SK-N-SH (cell line): ENCODE results near the gene TPST2. TPM values are rescaled to one million over a fixed set of nuclear protein-coding genes. Genes with fewer than 3 reads are reported as not detected.

Experiments used
- CTCF ChIA-PET: fragments of 300-600, 350-600 bp; formaldehyde crosslinking; extraction: SDS; loops from one replicate; lab custom pipeline; 2021; lab: Yijun Ruan, JAX
- POLR2A ChIA-PET: fragments of 350-600 bp; sonication (Branson Sonifier 250); formaldehyde crosslinking; extraction: SDS; loops from one replicate; lab custom pipeline; 2020; ENCODE audit warnings: antibody characterized with exemption, inconsistent platforms; lab: Yijun Ruan, JAX
- DNase-seq: peaks from one replicate; pipeline ENCODE4 v3.0.0; 2012
- H2AFZ ChIP-seq: fragments of 200-600 bp; sonication (generic); 2 replicates; pipeline ENCODE4 v1.8.1; 2016; ENCODE audit warnings: antibody characterized with exemption, mild to moderate bottlenecking, low read depth
- H3F3A ChIP-seq: fragments of 200-600 bp; sonication (generic); replicated peaks from 2 replicates; pipeline ENCODE3; 2016; ENCODE audit warnings: antibody characterized with exemption, mild to moderate bottlenecking; ENCODE audit not compliant: insufficient read depth
- H3K27ac ChIP-seq, 2 experiments: fragments of 200-500 bp in 1 of 2; fragments of 200-600 bp in 1 of 2; sonication (Bioruptor generic) in 1 of 2; sonication (generic), shearing (Covaris generic) in 1 of 2; 2 replicates each; pipeline versions ENCODE4 v1.5.1 to v1.6.1; 2014 to 2016; ENCODE audit warnings: low read depth in 2 of 2, inconsistent platforms in 1 of 2, low read length in 1 of 2, mild to moderate bottlenecking in 1 of 2, mixed read lengths in 1 of 2
- H3K27me3 ChIP-seq: fragments of 200-600 bp; sonication (generic), shearing (Covaris generic); 2 replicates; pipeline ENCODE4 v1.6.1; 2016; ENCODE audit warnings: mixed run types; ENCODE audit not compliant: insufficient read depth
- H3K36me3 ChIP-seq, 2 experiments: fragments of 200-500 bp in 1 of 2; fragments of 200-600 bp in 1 of 2; sonication (Bioruptor generic) in 1 of 2; sonication (generic) in 1 of 2; replicated peaks in 1 of 2; 2 replicates each; pipeline versions ENCODE3 to v1.5.1; 2014 to 2016; ENCODE audit warnings: low read length in 1 of 2, mild to moderate bottlenecking in 1 of 2; ENCODE audit not compliant: insufficient read depth in 2 of 2, control insufficient read depth in 1 of 2
- H3K4me1 ChIP-seq, 2 experiments: fragments of 200-500 bp in 1 of 2; fragments of 200-600 bp in 1 of 2; sonication (Bioruptor generic) in 1 of 2; sonication (generic), shearing (Covaris generic) in 1 of 2; 2 replicates each; pipeline versions ENCODE4 v1.5.1 to v1.6.1; 2014 to 2016; ENCODE audit warnings: low read depth in 1 of 2, low read length in 1 of 2, mixed run types in 1 of 2; ENCODE audit not compliant: insufficient read depth in 2 of 2, control insufficient read depth in 1 of 2
- H3K4me2 ChIP-seq: fragments of 200-600 bp; sonication (generic), shearing (Covaris generic); 2 replicates; pipeline ENCODE4 v1.6.1; 2017; ENCODE audit warnings: mixed run types
- H3K4me3 ChIP-seq, 2 experiments: fragments of 200-500 bp in 1 of 2; fragments of 200-600 bp in 1 of 2; sonication (Bioruptor generic) in 1 of 2; sonication (generic), shearing (Covaris generic) in 1 of 2; 2 replicates each; pipeline versions ENCODE4 v1.5.1 to v1.8.1; 2014 to 2016; ENCODE audit warnings: low read depth in 2 of 2, inconsistent platforms in 1 of 2, low read length in 1 of 2, mild to moderate bottlenecking in 1 of 2, mixed read lengths in 1 of 2, moderate library complexity in 1 of 2
- H3K79me2 ChIP-seq: fragments of 200-600 bp; sonication (generic); 2 replicates; pipeline ENCODE4 v1.8.1; 2017; ENCODE audit warnings: mild to moderate bottlenecking; ENCODE audit not compliant: insufficient read depth
- H3K9ac ChIP-seq: fragments of 200-600 bp; sonication (generic); 2 replicates; pipeline ENCODE4 v1.6.1; 2017; ENCODE audit warnings: mixed run types
- H3K9me2 ChIP-seq: fragments of 200-600 bp; sonication (generic); 2 replicates; pipeline ENCODE4 v1.6.1; 2017; ENCODE audit warnings: mixed run types
- H3K9me3 ChIP-seq: fragments of 200-600 bp; sonication (generic); 2 replicates; pipeline ENCODE4 v1.6.1; 2017; ENCODE audit warnings: mixed run types, mild to moderate bottlenecking, moderate library complexity
- H4K20me1 ChIP-seq: fragments of 200-600 bp; sonication (generic); 2 replicates; pipeline ENCODE4 v1.6.1; 2017; ENCODE audit warnings: mild to moderate bottlenecking, mixed run types; ENCODE audit not compliant: insufficient read depth
- CHD2 ChIP-seq: fragments of 150-350 bp; IDR thresholded peaks from 2 replicates; pipeline ENCODE4 v1.6.1; 2018; ENCODE audit warnings: low read length; ENCODE audit not compliant: partially characterized antibody
- ELF1 ChIP-seq: IDR thresholded peaks from 2 replicates; pipeline ENCODE4 v1.4.0; 2012
- EP300 ChIP-seq, 2 experiments: IDR thresholded peaks; 2 replicates each; pipeline versions ENCODE4 v1.4.0 to v1.6.1; 2012; ENCODE audit warnings: borderline replicate concordance in 1 of 2, low read depth in 1 of 2, low read length in 1 of 2
- EZH2phosphoT487 ChIP-seq: fragments of 200-600 bp; sonication (generic); IDR thresholded peaks from 2 replicates; pipeline ENCODE4 v1.6.1; 2017; ENCODE audit warnings: low read depth, mixed run types, mild to moderate bottlenecking, antibody characterized with exemption, moderate library complexity, borderline replicate concordance
- FOXM1 ChIP-seq: IDR thresholded peaks from 2 replicates; pipeline ENCODE4 v1.4.0; 2012; ENCODE audit warnings: low read depth, mild to moderate bottlenecking
- GABPA ChIP-seq: IDR thresholded peaks from 2 replicates; pipeline ENCODE4 v1.4.0; 2012; ENCODE audit warnings: low read depth, mild to moderate bottlenecking
- MEF2A ChIP-seq: IDR thresholded peaks from 2 replicates; pipeline ENCODE4 v1.4.0; 2012; ENCODE audit warnings: low read depth, borderline replicate concordance
- MXI1 ChIP-seq: IDR thresholded peaks from 2 replicates; pipeline ENCODE4 v1.6.1; 2012; ENCODE audit warnings: mild to moderate bottlenecking, low read depth, low read length, improper control_type of control experiment
- NRF1 ChIP-seq: IDR thresholded peaks from 2 replicates; pipeline ENCODE4 v1.6.1; 2012; ENCODE audit warnings: low read depth, mild to moderate bottlenecking, low read length
- RCOR1 ChIP-seq: fragments of 150-350 bp; IDR thresholded peaks from 2 replicates; pipeline ENCODE4 v1.6.1; 2017; ENCODE audit warnings: antibody characterized with exemption, low read length
- RFX5 ChIP-seq: IDR thresholded peaks from 2 replicates; pipeline ENCODE4 v1.6.1; 2012; ENCODE audit warnings: mild to moderate bottlenecking, improper control_type of control experiment, low read length
- RXRA ChIP-seq: IDR thresholded peaks from 2 replicates; pipeline ENCODE4 v1.4.0; 2012; ENCODE audit warnings: low read depth, mild to moderate bottlenecking, borderline replicate concordance
- SIN3A ChIP-seq: IDR thresholded peaks from 2 replicates; pipeline ENCODE4 v1.6.1; 2012; ENCODE audit warnings: low read depth, mild to moderate bottlenecking, low read length, moderate library complexity, borderline replicate concordance
- SMC3 ChIP-seq: IDR thresholded peaks from 2 replicates; pipeline ENCODE4 v1.6.1; 2012; ENCODE audit warnings: low read depth, low read length, improper control_type of control experiment
- TCF12 ChIP-seq: IDR thresholded peaks from 2 replicates; pipeline ENCODE4 v1.4.0; 2012
- YY1 ChIP-seq: IDR thresholded peaks from 2 replicates; pipeline ENCODE4 v1.4.0; 2012; ENCODE audit warnings: low read depth, mild to moderate bottlenecking
- WGBS: methylation state at CpG from one replicate; pipeline ENCODE4 v1.1.6; 2017; ENCODE audit warnings: low lambda C conversion rate; 5-methylcytosine and 5-hydroxymethylcytosine counted together
- polyA plus RNA-seq, 3 experiments: library from polyadenylated mRNA; depleted of rRNA; stranded (reverse); fragments of >200 nt; gene quantifications; 2 replicates each; pipeline ENCODE4 v1.2.3, GENCODE V29; 2012
- TF ChIP-seq, protein P1 (sequence below): fragments of 150-350 bp; IDR thresholded peaks from 2 replicates; pipeline ENCODE4 v1.6.1; 2017; ENCODE audit warnings: antibody characterized with exemption, low read length, low read depth, borderline replicate concordance
- TF ChIP-seq, protein P2 (sequence below): IDR thresholded peaks from 2 replicates; pipeline ENCODE4 v1.4.0; 2012; ENCODE audit warnings: low read depth
- TF ChIP-seq, protein P3 (sequence below): fragments of 150-350 bp; IDR thresholded peaks from 2 replicates; pipeline ENCODE4 v1.6.1; 2016; ENCODE audit warnings: mild to moderate bottlenecking, low read depth, low read length
- TF ChIP-seq, protein P4 (sequence below): IDR thresholded peaks from 2 replicates; pipeline ENCODE4; 2012

The TPST2 gene
- polyA plus RNA-seq, 1 of the 3 experiments (the other 2 are of a cell fraction): 58.4 TPM

DNA sequence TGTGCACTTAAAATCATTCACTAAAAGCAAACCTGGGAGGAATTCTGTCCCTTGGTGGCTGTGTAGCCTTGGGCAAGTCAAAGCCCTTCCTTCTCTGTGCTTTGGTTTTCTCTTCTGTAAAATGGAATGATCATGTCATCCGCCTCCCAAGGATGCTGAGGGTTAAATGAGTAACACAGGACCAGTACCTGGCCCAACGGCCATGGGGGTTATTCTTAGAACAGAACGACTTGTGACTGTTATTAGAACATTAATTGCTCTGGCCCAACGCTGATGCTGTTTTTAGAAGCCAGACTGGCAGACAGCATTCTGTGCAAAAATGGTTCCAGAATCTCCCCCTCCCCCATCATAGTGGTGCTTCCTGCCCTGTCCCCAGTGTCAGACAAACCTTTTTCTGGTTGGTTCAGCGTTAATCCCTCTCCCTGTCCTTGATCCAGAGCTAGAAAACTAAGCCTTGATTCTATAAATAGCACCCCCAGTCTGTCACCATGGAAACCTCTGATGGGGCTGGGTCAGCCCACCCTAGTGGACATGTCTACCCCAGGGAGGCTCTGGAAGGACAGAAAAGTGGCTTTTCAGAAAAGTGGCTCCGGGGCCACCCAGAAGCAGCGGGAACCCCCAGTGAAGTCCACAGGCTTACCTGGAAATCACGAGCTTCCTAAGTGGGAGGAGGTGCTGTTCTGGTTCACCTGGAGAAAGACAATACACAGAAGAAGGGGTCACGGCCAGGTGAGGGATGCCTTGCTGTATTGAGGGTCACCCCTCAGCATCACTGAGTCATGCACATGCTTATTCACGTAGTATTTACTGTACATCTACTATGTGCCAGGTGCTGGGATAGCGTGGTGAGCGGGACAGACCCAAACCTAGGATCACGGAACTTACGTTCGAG is 62.1 kb downstream of the TPST2 start:
- no peaks in the 10 kb centered on the region for H4K20me1 ChIP-seq
- peaks cover 3% of the 10 kb centered on the region for H3F3A ChIP-seq
- H3K9me2 ChIP-seq: no peaks in the 10 kb centered on the region
- H3K27ac ChIP-seq: no peak overlapping the region
- H3K9ac ChIP-seq: no peak overlapping the region
- H2AFZ ChIP-seq: no peak overlapping the region
- H3K27me3 ChIP-seq: no peaks in the 10 kb centered on the region
- no peaks in the 10 kb centered on the region for H3K9me3 ChIP-seq
- DNase-seq: no peak
- ChIA-PET POLR2A (no interaction called here), CTCF (interaction anchor here (0.6 kb wide), 1 partner anchor 119 kb away, joined by 4 read pairs; no protein-coding TSS in a partner anchor)
- peaks cover 12 to 40% of the 10 kb centered on the region in 2 experiments for H3K36me3 ChIP-seq
- 85% methylated on average over 13 of the region's 15 CpGs for WGBS
- H3K79me2 ChIP-seq: no peaks in the 10 kb centered on the region
- H3K4me2 ChIP-seq: no peak overlapping the region
- H3K4me1 ChIP-seq: no peaks in the 10 kb centered on the region
- no peak for TF ChIP-seq TCF12
- no peak for TF ChIP-seq MXI1
- TF ChIP-seq SMC3: no peak
- no peak for TF ChIP-seq RFX5
- TF ChIP-seq, protein P1, sequence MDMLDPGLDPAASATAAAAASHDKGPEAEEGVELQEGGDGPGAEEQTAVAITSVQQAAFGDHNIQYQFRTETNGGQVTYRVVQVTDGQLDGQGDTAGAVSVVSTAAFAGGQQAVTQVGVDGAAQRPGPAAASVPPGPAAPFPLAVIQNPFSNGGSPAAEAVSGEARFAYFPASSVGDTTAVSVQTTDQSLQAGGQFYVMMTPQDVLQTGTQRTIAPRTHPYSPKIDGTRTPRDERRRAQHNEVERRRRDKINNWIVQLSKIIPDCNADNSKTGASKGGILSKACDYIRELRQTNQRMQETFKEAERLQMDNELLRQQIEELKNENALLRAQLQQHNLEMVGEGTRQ: no peak
- TF ChIP-seq, protein P2, sequence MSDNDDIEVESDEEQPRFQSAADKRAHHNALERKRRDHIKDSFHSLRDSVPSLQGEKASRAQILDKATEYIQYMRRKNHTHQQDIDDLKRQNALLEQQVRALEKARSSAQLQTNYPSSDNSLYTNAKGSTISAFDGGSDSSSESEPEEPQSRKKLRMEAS: no peak
- no peak for TF ChIP-seq EZH2phosphoT487
- TF ChIP-seq NRF1: no peak
- no peak for TF ChIP-seq CHD2
- TF ChIP-seq GABPA: no peak
- TF ChIP-seq ELF1: no peak
- TF ChIP-seq RCOR1: no peak
- no peak for TF ChIP-seq FOXM1
- no peak for TF ChIP-seq YY1
- no peak for TF ChIP-seq MEF2A
- no peak for TF ChIP-seq SIN3A
- no peak overlapping the region for H3K4me3 ChIP-seq

- Histone ChIP-seq H4K20me1 (no peaks in the 10 kb centered on the region), H3K9me2 (no peaks in the 10 kb centered on the region), H3K36me3 (peaks cover 12 to 40% of the 10 kb centered on the region in 2 experiments), H3F3A (peaks cover 3% of the 10 kb centered on the region), H3K4me3 (no peak overlapping the region), H3K27ac (no peak overlapping the region), H3K9me3 (no peaks in the 10 kb centered on the region), H3K79me2 (no peaks in the 10 kb centered on the region), H3K27me3 (no peaks in the 10 kb centered on the region), H3K9ac (no peak overlapping the region), H3K4me2 (no peak overlapping the region), H2AFZ (no peak overlapping the region), H3K4me1 (no peaks in the 10 kb centered on the region)
- TF ChIP-seq, protein P3, sequence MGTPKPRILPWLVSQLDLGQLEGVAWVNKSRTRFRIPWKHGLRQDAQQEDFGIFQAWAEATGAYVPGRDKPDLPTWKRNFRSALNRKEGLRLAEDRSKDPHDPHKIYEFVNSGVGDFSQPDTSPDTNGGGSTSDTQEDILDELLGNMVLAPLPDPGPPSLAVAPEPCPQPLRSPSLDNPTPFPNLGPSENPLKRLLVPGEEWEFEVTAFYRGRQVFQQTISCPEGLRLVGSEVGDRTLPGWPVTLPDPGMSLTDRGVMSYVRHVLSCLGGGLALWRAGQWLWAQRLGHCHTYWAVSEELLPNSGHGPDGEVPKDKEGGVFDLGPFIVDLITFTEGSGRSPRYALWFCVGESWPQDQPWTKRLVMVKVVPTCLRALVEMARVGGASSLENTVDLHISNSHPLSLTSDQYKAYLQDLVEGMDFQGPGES: no peak
- no peak for TF ChIP-seq RXRA
- TF ChIP-seq EP300 (IDR thresholded peaks at IDR 0.05; ENCODE audit: borderline replicate concordance in 1 of 2, low read depth in 1 of 2, low read length in 1 of 2): no peak
- TF ChIP-seq, protein P4, sequence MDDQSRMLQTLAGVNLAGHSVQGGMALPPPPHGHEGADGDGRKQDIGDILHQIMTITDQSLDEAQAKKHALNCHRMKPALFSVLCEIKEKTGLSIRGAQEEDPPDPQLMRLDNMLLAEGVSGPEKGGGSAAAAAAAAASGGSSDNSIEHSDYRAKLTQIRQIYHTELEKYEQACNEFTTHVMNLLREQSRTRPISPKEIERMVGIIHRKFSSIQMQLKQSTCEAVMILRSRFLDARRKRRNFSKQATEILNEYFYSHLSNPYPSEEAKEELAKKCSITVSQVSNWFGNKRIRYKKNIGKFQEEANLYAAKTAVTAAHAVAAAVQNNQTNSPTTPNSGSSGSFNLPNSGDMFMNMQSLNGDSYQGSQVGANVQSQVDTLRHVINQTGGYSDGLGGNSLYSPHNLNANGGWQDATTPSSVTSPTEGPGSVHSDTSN: no peak
- TF ChIP-seq SMC3: no peak
- 93% methylated on average over 3 of the region's 3 CpGs for WGBS
- ChIA-PET CTCF (interaction anchor here (0.6 kb wide), 1 partner anchor 118 kb away, joined by 4 read pairs; no protein-coding TSS in a partner anchor), POLR2A (no interaction called here)
- DNase-seq: no peak
These were observed 62.8 kb downstream of the TPST2 start for GRCh38 chr22:26527167-26527566.
